Naive B cell (primary cell): ENCODE measurements around the gene SGMS2. TPM values are rescaled to one million over a fixed set of nuclear protein-coding genes. Genes with fewer than 3 reads are reported as not detected.

Experiments
- ATAC-seq, 2 donors: fragments of 150-1000 bp; cut with Tn5 transposase; 2 replicates each; pipeline ENCODE4 v1.10.0; 2021; ENCODE audit warnings: low read depth in 2 of 2, mild to moderate bottlenecking in 2 of 2, moderate library complexity in 2 of 2
- DNase-seq: peaks from one replicate; pipeline ENCODE4 v3.0.0; 2022
- H3K27ac Mint-ChIP-seq, 6 donors: one replicate each; pipeline ENCODE4 v1.8.0; 2020 to 2022; ENCODE audit warnings: mild to moderate bottlenecking in 6 of 6, mixed read lengths in 6 of 6, moderate library complexity in 5 of 6, inconsistent platforms in 2 of 6
- H3K27me3 Mint-ChIP-seq, 3 donors: one replicate each; pipeline ENCODE4 v1.8.0; 2021 to 2022; ENCODE audit warnings: mixed read lengths in 3 of 3, mild to moderate bottlenecking in 1 of 3
- H3K36me3 Mint-ChIP-seq, 2 donors: one replicate each; pipeline ENCODE4 v1.8.0; 2020 to 2022; ENCODE audit warnings: mixed read lengths in 2 of 2, inconsistent platforms in 1 of 2, mild to moderate bottlenecking in 1 of 2
- H3K4me1 Mint-ChIP-seq, 3 donors: one replicate each; pipeline ENCODE4 v1.8.0; 2020 to 2022; ENCODE audit warnings: mixed read lengths in 3 of 3, inconsistent platforms in 1 of 3, mild to moderate bottlenecking in 1 of 3, moderate library complexity in 1 of 3
- H3K4me3 Mint-ChIP-seq, 8 donors: one replicate each; pipeline ENCODE4 v1.8.0; 2020 to 2022; ENCODE audit warnings: mild to moderate bottlenecking in 8 of 8, mixed read lengths in 8 of 8, moderate library complexity in 8 of 8, inconsistent platforms in 2 of 8
- H3K9me3 Mint-ChIP-seq, 7 donors: one replicate each; pipeline ENCODE4 v1.8.0; 2020 to 2022; ENCODE audit warnings: mixed read lengths in 7 of 7, mild to moderate bottlenecking in 5 of 7, inconsistent platforms in 2 of 7, moderate library complexity in 1 of 7
- polyA plus RNA-seq, 6 donors: library from polyadenylated mRNA; unstranded; fragments of 300-500 nt; fragmentation: Illumina TruSeq; gene quantifications; one replicate each; pipeline ENCODE4 v1.2.3, GENCODE V29; 2021; ENCODE audit warnings: low read depth in 6 of 6

Gene SGMS2
- polyA plus RNA-seq, 6 donors from 2014 or later = 0.04 to 0.06 (median 0.05) TPM; not detected in 3

GRCh38 chr4:107837317-107837716 lies 12.6 kb downstream of the SGMS2 start:
- Mint-ChIP-seq H3K36me3 (no peaks in the 10 kb centered on the region), H3K4me1 (no peaks in the 10 kb centered on the region), H3K4me3 (no peak overlapping the region), H3K9me3 (no peaks in the 10 kb centered on the region), H3K27ac (no peak overlapping the region), H3K27me3 (peaks cover 4 to 15% (median 6%) of the 10 kb centered on the region in 3 donors)
- DNase-seq (no peak), ATAC-seq (no peak)

DNA sequence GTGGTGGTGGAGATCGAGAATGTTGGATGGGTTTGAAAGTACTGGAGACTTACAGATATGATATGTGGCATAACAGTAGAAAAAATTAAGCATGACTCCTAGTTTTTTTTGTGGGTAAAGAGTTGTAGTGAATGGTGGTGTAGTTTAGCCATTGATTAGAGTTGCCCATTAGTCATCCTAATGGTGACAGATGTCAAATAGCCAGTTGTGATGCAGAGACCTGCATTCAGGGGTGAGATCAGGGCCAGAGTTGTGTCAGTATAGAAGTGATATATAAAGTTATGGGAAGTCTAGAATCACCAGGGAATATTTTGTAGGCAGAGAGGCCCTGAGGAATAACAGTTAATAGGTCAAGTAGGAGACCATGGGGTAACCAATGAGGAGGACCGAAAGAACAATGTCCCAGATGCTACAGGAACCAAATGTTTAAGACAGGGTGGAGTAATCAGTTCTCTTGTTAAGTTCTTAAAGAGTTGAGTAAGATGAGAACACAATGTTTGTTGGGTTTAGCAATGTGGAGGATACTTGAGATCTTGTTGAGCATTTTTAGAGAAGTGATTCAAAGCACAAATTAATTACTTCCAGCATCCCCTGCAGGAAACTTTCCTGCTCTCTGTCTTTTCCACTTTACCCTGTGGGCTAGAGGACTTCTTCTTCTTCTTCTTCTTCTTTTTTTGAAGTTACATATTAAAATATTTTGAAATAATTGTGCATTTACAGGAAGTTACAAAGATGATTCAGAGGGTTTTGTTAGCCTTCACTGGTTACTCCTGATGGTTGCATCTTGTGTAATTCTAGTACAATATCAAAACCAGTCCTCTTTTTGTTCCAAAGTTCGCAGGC lies 13.3 kb downstream of the SGMS2 start:
- no peak for ATAC-seq
- H3K4me3 Mint-ChIP-seq = no peak overlapping the region

GRCh38 chr4:107838861-107839565 lies 14.3 kb downstream of the SGMS2 start:
- no peaks in the 10 kb centered on the region for H3K36me3 Mint-ChIP-seq
- H3K27ac Mint-ChIP-seq = no peak overlapping the region
- DNase-seq = no peak
- H3K9me3 Mint-ChIP-seq = no peaks in the 10 kb centered on the region
- H3K4me3 Mint-ChIP-seq = no peak overlapping the region
- no peaks in the 10 kb centered on the region for H3K4me1 Mint-ChIP-seq
- no peak for ATAC-seq
- H3K27me3 Mint-ChIP-seq = peaks cover 4 to 17% (median 8%) of the 10 kb centered on the region in 3 donors

More for the DNA sequence above, 13.3 kb downstream of the SGMS2 start:
- Mint-ChIP-seq H3K9me3 (no peaks in the 10 kb centered on the region), H3K27me3 (peaks cover 4 to 17% (median 8%) of the 10 kb centered on the region in 3 donors), H3K27ac (no peak overlapping the region), H3K36me3 (no peaks in the 10 kb centered on the region), H3K4me1 (no peaks in the 10 kb centered on the region)
- no peak for DNase-seq

DNA sequence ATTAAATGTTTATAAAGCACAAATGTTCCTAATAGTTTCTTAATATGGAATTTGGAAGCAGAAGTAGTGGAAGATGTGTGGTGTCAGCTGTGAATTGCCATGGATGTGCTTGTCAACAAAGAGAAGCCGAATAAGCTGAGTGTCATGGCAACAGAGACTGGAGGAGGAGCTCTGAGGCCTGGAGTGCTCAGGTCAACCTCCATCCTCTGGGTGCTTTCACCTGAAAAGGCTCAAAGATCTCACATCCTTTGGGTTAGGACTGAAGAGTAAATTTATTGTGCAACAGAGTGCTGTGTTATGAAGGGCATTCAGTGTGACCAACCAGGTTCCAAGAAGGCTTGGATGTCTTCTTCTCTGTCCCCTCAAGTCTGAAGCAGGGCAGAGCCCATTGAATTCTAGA lies 18.7 kb downstream of the SGMS2 start:
- H3K9me3 Mint-ChIP-seq = peaks cover 2 to 12% (median 8%) of the 10 kb centered on the region in 7 donors

GRCh38 chr4:107845681-107846080 lies 20.9 kb downstream of the SGMS2 start:
- H3K4me1 Mint-ChIP-seq = no peaks in the 10 kb centered on the region
- H3K27ac Mint-ChIP-seq = no peak overlapping the region
- H3K27me3 Mint-ChIP-seq = peaks cover 12 to 30% (median 16%) of the 10 kb centered on the region in 3 donors
- ATAC-seq (no peak), DNase-seq (no peak)
- no peak overlapping the region for H3K4me3 Mint-ChIP-seq
- no peaks in the 10 kb centered on the region for H3K36me3 Mint-ChIP-seq
- peaks cover 3 to 14% (median 8%) of the 10 kb centered on the region in 7 donors for H3K9me3 Mint-ChIP-seq

More for the DNA sequence above, 18.7 kb downstream of the SGMS2 start:
- ATAC-seq (no peak), DNase-seq (no peak)
- H3K36me3 Mint-ChIP-seq = no peaks in the 10 kb centered on the region
- no peak overlapping the region for H3K27ac Mint-ChIP-seq
- H3K27me3 Mint-ChIP-seq = peaks cover 8 to 36% (median 13%) of the 10 kb centered on the region in 3 donors
- H3K4me3 Mint-ChIP-seq = no peak overlapping the region
- H3K4me1 Mint-ChIP-seq = no peaks in the 10 kb centered on the region

GRCh38 chr4:107850438-107850837 lies 25.7 kb downstream of the SGMS2 start:
- no peaks in the 10 kb centered on the region for H3K4me1 Mint-ChIP-seq

DNA sequence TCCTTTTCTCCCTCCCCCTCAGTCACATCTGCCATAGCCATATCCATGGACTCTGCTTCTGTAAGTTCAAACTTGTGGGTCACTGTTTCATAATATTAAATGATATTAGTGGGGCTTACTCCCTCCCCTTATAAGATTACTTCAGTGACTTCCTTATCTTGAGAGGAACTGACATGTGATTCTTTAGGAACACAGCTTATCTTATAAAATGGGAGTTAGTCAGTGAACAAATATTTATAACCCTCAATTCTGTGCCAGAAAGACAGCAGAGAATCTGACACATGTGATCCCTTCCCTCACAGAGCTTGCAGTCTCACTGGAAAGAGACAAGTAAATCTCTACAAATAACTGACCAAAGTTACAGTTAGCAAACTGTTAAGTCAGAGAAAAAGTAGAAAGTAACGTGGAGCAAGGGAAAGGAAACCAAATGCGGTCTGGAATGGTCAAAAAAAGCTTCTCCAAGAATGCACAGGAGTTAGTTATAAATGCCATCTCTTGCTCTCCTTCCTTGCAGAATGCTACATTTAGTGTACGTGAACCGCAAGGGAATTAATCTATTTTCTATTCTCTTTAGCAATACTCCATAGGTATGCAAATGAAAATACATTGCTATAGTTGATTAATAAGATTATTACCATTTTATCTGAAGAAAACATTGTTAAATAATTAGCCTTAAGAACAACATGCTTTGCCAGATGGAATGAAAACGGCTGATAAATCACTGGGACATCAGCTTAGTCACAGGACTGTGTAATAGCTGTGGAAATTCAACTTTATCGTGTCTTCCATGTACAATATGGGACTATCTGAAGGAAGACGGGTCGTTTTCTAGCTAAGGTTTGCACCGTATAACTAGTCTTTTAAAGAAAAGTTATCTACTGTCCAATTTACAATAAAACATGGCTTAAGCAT lies 29.0 kb downstream of the SGMS2 start:
- ATAC-seq (no peak), DNase-seq (no peak)
- H3K4me1 Mint-ChIP-seq = no peaks in the 10 kb centered on the region
- H3K4me3 Mint-ChIP-seq = no peak overlapping the region
- no peaks in the 10 kb centered on the region for H3K36me3 Mint-ChIP-seq
- H3K27me3 Mint-ChIP-seq = peaks cover 13 to 30% (median 26%) of the 10 kb centered on the region in 3 donors
- H3K27ac Mint-ChIP-seq = no peak overlapping the region
- peaks cover 0 to 4% (median 0%) of the 10 kb centered on the region in 7 donors for H3K9me3 Mint-ChIP-seq

More at GRCh38 chr4:107850438-107850837, 25.7 kb downstream of the SGMS2 start:
- no peak for ATAC-seq
- Mint-ChIP-seq H3K27ac (no peak overlapping the region), H3K9me3 (peaks cover 3 to 14% (median 7%) of the 10 kb centered on the region in 7 donors), H3K4me3 (no peak overlapping the region), H3K36me3 (no peaks in the 10 kb centered on the region), H3K27me3 (peaks cover 10 to 18% (median 11%) of the 10 kb centered on the region in 3 donors)
- DNase-seq = no peak

DNA sequence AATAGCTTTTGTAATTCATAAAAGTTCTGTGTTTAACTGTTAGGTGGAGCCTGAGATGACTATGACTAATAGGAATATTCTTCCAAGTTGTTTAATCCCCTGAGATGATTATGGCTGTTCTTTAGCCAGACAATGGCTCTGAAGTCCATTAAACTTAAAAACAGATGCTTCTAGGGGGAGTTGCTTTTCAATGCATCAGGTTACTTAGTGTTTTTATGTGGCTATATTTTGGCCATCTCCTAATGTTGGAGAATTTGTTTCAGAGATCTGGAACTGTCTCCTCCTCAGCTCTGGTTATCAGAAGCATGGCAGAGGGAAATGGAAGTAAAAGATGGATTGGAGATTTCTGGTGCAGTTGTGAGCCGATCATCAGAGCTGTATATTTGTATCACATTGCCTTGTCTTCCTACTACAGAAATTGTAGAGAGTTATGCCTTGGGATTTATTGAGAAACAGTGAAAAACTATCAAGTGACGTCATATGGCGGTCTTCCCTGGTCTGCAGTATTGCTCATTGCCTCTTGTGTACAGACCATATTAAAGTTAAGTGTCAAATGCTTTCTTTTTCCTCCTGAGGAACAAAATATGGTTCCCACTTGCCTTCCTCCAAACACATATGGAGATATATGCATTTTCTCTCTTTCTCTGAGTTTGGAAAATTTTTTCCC lies 29.8 kb downstream of the SGMS2 start:
- ATAC-seq (no peak), DNase-seq (no peak)
- H3K4me3 Mint-ChIP-seq = no peak overlapping the region
- H3K36me3 Mint-ChIP-seq = no peaks in the 10 kb centered on the region
- peaks cover 0 to 4% (median 0%) of the 10 kb centered on the region in 7 donors for H3K9me3 Mint-ChIP-seq
- peaks cover 13 to 32% (median 26%) of the 10 kb centered on the region in 3 donors for H3K27me3 Mint-ChIP-seq
- H3K27ac Mint-ChIP-seq = no peak overlapping the region
- H3K4me1 Mint-ChIP-seq = no peaks in the 10 kb centered on the region

DNA sequence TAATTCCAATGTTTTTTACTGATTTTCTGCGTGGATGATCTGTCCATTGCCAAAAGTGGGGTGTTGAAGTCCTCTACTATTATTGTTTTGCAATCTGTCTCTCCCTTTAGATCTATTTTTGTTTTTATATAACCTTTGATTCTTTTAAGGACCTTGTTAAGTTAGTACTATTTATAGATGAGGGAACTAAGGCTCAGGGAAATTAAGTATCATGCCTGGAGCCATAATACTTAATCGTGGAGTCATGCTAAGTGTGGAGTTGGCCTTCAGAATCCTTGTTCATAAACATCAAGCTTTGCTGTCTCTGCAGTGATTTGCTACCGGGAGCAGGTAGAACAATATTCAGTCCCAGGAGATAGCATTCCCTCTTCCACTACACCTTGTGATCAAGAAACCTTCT lies 31.0 kb downstream of the SGMS2 start:
- Mint-ChIP-seq H3K27me3 (peaks cover 13 to 38% (median 18%) of the 10 kb centered on the region in 3 donors), H3K36me3 (no peaks in the 10 kb centered on the region), H3K27ac (no peak overlapping the region), H3K9me3 (no peaks in the 10 kb centered on the region), H3K4me3 (no peak overlapping the region), H3K4me1 (no peaks in the 10 kb centered on the region)
- no peak for DNase-seq
- ATAC-seq = no peak

GRCh38 chr4:107856901-107857300 lies 32.2 kb downstream of the SGMS2 start:
- Mint-ChIP-seq H3K4me3 (no peak overlapping the region), H3K9me3 (no peaks in the 10 kb centered on the region), H3K27ac (no peak overlapping the region), H3K36me3 (no peaks in the 10 kb centered on the region), H3K4me1 (no peaks in the 10 kb centered on the region), H3K27me3 (peaks cover 13 to 32% (median 18%) of the 10 kb centered on the region in 3 donors)
- ATAC-seq = no peak
- no peak for DNase-seq

- DNase-seq (no peak), ATAC-seq (no peak)
- Mint-ChIP-seq H3K27ac (no peak overlapping the region), H3K27me3 (peaks cover 13 to 32% (median 18%) of the 10 kb centered on the region in 3 donors), H3K4me3 (no peak overlapping the region), H3K9me3 (no peaks in the 10 kb centered on the region), H3K4me1 (no peaks in the 10 kb centered on the region), H3K36me3 (no peaks in the 10 kb centered on the region)
Measured at GRCh38 chr4:107857741-107858140, 33.0 kb downstream of the SGMS2 start.

- H3K9me3 Mint-ChIP-seq = no peaks in the 10 kb centered on the region
- no peaks in the 10 kb centered on the region for H3K4me1 Mint-ChIP-seq
- no peak overlapping the region for H3K27ac Mint-ChIP-seq
- H3K27me3 Mint-ChIP-seq = peaks cover 13 to 32% (median 22%) of the 10 kb centered on the region in 3 donors
- H3K36me3 Mint-ChIP-seq = no peaks in the 10 kb centered on the region
- ATAC-seq = no peak
- no peak overlapping the region for H3K4me3 Mint-ChIP-seq
- DNase-seq = no peak
Measured at GRCh38 chr4:107858158-107858742, 33.5 kb downstream of the SGMS2 start.
